Smooth muscle cell (in vitro differentiated cells): ENCODE results near the gene VPS29. TPM values are rescaled to one million over a fixed set of nuclear protein-coding genes. Genes with fewer than 3 reads are reported as not detected.

Source experiments
- DNase-seq: peaks from one replicate; lab custom pipeline; 2025; ENCODE audit not compliant: unreplicated experiment; lab: John Stamatoyannopoulos, UW
- H2AFZ ChIP-seq: fragments of 200-600 bp; sonication (generic); 2 replicates; pipeline ENCODE4 v1.6.0; 2016; ENCODE audit warnings: antibody characterized with exemption, low read depth, mild to moderate bottlenecking
- H3F3A ChIP-seq: fragments of 200-600 bp; sonication (generic); 2 replicates; pipeline ENCODE4 v1.6.0; 2017; ENCODE audit warnings: antibody characterized with exemption, low read depth
- H3K27ac ChIP-seq: fragments of 200-600 bp; sonication (generic); 2 replicates; pipeline ENCODE4 v1.5.1; 2016; ENCODE audit warnings: low read depth, mild to moderate bottlenecking
- H3K27me3 ChIP-seq: fragments of 200-600 bp; sonication (generic); 2 replicates; pipeline ENCODE4 v1.6.1; 2016; ENCODE audit warnings: low read depth, mild to moderate bottlenecking
- H3K36me3 ChIP-seq: fragments of 200-600 bp; sonication (generic); 2 replicates; pipeline ENCODE4 v1.5.1; 2016; ENCODE audit warnings: low read depth
- H3K4me1 ChIP-seq: fragments of 200-600 bp; sonication (generic); 2 replicates; pipeline ENCODE4 v1.5.1; 2016; ENCODE audit warnings: low read depth
- H3K4me2 ChIP-seq: fragments of 200-600 bp; sonication (generic); 2 replicates; pipeline ENCODE4 v1.6.0; 2016; ENCODE audit warnings: mild to moderate bottlenecking
- H3K4me3 ChIP-seq: fragments of 200-600 bp; sonication (generic); 2 replicates; pipeline ENCODE4 v1.5.1; 2016; ENCODE audit warnings: mild to moderate bottlenecking
- H3K79me2 ChIP-seq: fragments of 200-600 bp; sonication (generic); 2 replicates; pipeline ENCODE4 v1.6.0; 2016; ENCODE audit warnings: low read depth, mild to moderate bottlenecking
- H3K9ac ChIP-seq: fragments of 200-600 bp; sonication (generic); 2 replicates; pipeline ENCODE4 v1.6.0; 2016; ENCODE audit warnings: low read depth
- H3K9me3 ChIP-seq: fragments of 200-600 bp; sonication (generic); replicated peaks from 2 replicates; pipeline ENCODE4 v1.5.1; 2016; ENCODE audit warnings: low read depth
- H4K20me1 ChIP-seq: fragments of 200-600 bp; sonication (generic); 2 replicates; pipeline ENCODE4 v1.6.0; 2016; ENCODE audit warnings: low read depth
- WGBS: methylation state at CpG from one replicate; pipeline ENCODE4 v1.1.7; 2016; ENCODE audit warnings: low lambda C conversion rate; 5-methylcytosine and 5-hydroxymethylcytosine counted together
- polyA plus RNA-seq: library from polyadenylated mRNA; unstranded; fragments of >200 nt; fragmentation: Nextera tagmentation; extraction: Ambion mirVana; gene quantifications from 2 replicates; pipeline ENCODE4 v1.2.1, GENCODE V29; 2016
- total RNA-seq: library from RNA; depleted of rRNA; stranded (reverse); fragments of >200 nt; gene quantifications from 2 replicates; pipeline ENCODE4 v1.2.3, GENCODE V29; 2014
- TF ChIP-seq, protein P1 (sequence below): fragments of 200-600 bp; sonication (generic); IDR thresholded peaks from 2 replicates; pipeline ENCODE4 v1.5.1; 2017; ENCODE audit warnings: borderline replicate concordance, mild to moderate bottlenecking, antibody characterized with exemption; ENCODE audit not compliant: insufficient read depth, poor library complexity, severe bottlenecking

VPS29 gene
- total and polyA plus RNA-seq, 2 experiments from 2014 or later, result 72.9 to 136 TPM

DNA sequence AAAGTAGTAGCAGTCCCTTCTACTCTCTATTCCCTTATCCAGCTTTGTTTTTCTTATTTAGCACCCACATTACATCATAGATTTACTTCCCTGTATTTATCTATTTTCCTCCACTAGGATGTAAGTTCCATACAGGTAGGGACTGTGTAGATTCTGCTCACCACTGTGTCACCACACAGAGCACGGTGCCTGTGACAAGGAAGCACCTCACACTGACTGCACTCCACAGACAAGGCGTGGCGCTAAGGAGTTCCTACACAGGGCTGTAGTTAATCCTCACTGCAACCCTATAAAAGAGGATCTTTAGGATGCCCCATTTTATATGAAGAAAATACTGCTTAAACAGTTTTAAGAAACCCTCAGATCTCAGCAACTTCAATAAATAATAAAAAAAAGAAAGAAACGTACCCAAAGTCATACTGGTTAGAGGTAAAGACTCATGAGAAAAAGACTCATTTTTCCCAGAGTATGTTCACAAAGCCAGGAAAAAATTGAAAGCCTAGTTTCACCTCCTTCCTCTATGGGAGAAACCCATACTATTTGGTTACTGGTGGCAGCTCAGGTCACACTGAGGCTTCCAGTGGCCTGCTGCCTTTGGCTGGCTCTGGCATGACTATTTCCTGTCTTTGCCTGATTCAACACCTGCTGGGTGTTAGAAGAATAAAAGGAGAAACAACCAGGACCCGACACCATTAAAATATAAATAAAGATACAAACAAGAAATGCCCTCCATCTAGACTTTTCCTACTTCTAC lies 37.1 kb upstream of the VPS29 start:
- Histone ChIP-seq H3K4me1 (no peaks in the 10 kb centered on the region), H3K4me3 (no peak overlapping the region), H4K20me1 (peaks cover 31% of the 10 kb centered on the region), H3K27ac (no peak overlapping the region), H2AFZ (no peak overlapping the region), H3K4me2 (no peak overlapping the region), H3K9ac (no peak overlapping the region), H3F3A (no peaks in the 10 kb centered on the region), H3K9me3 (no peaks in the 10 kb centered on the region), H3K36me3 (no peaks in the 10 kb centered on the region), H3K27me3 (no peaks in the 10 kb centered on the region), H3K79me2 (no peaks in the 10 kb centered on the region)
- DNase-seq, result no peak
- TF ChIP-seq, protein P1, sequence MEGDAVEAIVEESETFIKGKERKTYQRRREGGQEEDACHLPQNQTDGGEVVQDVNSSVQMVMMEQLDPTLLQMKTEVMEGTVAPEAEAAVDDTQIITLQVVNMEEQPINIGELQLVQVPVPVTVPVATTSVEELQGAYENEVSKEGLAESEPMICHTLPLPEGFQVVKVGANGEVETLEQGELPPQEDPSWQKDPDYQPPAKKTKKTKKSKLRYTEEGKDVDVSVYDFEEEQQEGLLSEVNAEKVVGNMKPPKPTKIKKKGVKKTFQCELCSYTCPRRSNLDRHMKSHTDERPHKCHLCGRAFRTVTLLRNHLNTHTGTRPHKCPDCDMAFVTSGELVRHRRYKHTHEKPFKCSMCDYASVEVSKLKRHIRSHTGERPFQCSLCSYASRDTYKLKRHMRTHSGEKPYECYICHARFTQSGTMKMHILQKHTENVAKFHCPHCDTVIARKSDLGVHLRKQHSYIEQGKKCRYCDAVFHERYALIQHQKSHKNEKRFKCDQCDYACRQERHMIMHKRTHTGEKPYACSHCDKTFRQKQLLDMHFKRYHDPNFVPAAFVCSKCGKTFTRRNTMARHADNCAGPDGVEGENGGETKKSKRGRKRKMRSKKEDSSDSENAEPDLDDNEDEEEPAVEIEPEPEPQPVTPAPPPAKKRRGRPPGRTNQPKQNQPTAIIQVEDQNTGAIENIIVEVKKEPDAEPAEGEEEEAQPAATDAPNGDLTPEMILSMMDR, result no peak
- WGBS, result 95% methylated on average over 5 of the region's 5 CpGs

DNA sequence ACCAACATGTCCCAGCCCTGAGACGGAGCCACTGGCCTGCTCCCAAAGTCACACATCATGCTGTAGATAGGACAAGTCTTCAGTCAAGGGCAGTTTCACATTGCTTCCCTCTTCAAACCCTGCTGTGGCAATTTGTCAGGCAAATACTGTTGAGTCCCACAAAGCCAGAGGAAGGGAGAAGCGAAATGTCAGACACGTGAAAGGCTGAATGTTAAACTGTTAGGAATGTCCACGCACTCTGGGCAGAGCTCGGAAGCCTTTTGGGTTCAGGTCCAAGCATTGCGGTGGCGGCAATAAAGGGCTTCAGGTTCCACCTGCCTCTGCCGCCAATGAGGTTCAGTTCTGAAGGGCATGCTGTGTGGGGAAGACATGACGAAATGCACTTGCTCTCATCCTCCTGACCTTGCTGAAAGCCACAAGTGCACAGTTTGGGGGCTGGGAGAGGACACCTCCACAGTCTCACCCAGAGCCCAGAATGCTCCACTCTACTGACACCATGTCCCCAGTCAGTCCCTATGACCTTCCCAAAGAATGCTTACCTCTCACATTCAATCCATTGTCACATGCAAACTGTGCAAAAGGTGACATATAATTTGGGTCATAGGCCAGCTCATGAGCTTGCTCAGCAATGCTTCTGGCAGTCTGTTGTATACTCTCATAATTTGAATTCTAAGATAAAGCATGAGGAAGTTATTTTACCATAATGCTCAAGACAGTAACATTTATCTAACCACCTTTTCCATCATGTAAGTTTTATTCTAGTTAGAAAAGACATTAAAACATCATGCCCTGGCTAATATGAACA lies 35.9 kb upstream of the VPS29 start:
- no peak for DNase-seq
- Histone ChIP-seq H4K20me1 (peaks cover 38% of the 10 kb centered on the region), H3K4me3 (no peak overlapping the region), H3K27ac (no peak overlapping the region), H3K79me2 (no peaks in the 10 kb centered on the region), H3F3A (no peaks in the 10 kb centered on the region), H3K9ac (no peak overlapping the region), H3K27me3 (no peaks in the 10 kb centered on the region), H3K36me3 (no peaks in the 10 kb centered on the region), H3K9me3 (no peaks in the 10 kb centered on the region), H3K4me1 (no peaks in the 10 kb centered on the region), H2AFZ (no peak overlapping the region), H3K4me2 (no peak overlapping the region)
- TF ChIP-seq, protein P1, result no peak
- 96% methylated on average over 9 of the region's 9 CpGs for WGBS

DNA sequence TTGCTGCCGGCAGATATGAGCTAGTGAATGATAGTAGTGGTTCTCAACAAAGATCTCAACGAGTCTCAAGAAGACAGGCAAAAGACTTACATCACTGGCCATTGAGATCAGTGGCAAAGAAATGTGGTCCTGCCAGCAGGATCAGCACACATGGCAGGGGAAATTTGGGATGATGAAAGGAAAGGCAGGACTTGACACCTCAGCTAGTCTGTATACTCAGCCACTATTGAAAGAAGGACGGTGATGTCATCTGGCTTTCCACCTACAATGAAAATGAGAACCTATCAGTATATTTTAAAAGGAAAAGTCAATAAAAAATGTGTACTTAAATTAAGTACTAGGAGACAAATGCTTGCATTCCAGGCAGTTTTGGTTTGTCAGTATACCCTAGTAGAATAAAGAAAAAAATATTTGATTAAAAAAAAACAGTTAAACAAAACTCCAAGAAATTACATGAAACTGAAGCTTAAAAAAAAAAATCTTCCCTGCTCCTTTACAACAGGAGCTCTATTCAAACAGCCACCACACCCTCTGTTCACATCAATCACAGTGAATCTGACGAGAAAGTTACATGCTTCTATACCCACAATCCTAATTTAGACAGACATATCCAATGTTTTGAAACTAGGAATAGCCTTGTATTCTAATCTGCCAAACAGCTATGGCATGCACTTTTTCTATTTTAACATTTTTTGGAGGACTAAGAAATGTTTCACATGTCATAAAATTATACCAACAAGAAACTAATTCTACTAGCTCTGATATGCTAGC lies 35.1 kb upstream of the VPS29 start:
- Histone ChIP-seq H3K27me3 (no peaks in the 10 kb centered on the region), H4K20me1 (peaks cover 43% of the 10 kb centered on the region), H2AFZ (no peak overlapping the region), H3K9ac (no peak overlapping the region), H3K4me2 (no peak overlapping the region), H3K4me3 (no peak overlapping the region), H3K79me2 (no peaks in the 10 kb centered on the region), H3F3A (no peaks in the 10 kb centered on the region), H3K27ac (no peak overlapping the region), H3K4me1 (no peaks in the 10 kb centered on the region), H3K9me3 (no peaks in the 10 kb centered on the region), H3K36me3 (no peaks in the 10 kb centered on the region)
- WGBS, result 95% methylated on average over 4 of the region's 4 CpGs
- no peak for DNase-seq
- TF ChIP-seq, protein P1, result no peak
